Measurements from ENCODE around the gene SHOX. TPM values are rescaled to one million over a fixed set of nuclear protein-coding genes. Genes with fewer than 3 reads are reported as not detected.
"Not testable (repeated sequence)": the region's sequence is repeated elsewhere in the genome, so short reads cannot be mapped to it uniquely, and the experiment has no call there.

SHOX gene
- total RNA-seq, 1 donor from 2014 or later, result 3.1 TPM

DNA sequence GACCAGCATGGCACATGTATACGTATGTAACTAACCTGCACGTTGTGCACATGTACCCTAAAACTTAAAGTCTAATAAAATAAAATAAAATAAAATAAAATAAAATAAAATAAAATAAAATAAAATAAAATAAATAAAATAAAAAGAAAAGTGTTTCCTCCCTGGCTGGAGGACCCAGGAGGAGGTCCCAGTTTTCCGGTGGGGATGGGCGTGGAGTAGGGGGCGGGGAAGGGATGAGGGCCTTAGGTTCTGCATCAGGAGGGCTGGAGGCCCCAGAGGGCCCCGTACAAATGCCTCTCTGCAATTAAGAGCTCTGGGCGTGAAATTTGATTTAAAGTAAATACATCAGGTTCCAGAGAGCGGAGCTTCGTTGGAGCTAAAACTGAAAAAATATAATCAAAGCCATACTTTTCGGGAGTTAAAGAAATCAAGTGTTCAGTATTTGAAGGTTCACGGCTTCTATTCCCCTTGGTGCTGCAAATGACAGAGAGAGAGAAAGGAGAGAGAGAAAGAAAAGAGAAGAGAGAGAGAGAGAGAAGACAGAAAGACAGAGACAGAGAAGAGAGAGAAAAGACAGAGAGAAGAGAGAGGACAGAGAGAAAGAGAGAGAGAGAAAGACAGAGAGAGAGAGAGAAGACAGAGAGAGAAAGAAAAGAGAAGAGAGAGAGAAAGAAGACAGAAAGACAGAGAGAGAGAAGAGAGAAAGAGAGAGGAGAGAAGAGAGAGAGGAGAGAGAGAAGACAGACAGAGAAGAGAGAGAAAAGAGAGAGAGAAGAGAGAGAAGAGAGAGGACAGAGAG, 8.7 kb upstream of the SHOX start:
- Histone ChIP-seq H3K4me1 (ENCODE audit: control insufficient read depth in 3 of 3, insufficient read depth in 3 of 3, low read length in 3 of 3) (peaks cover 0 to 5% (median 0%) of the 10 kb centered on the region in 3 donors), H3K27me3 (ENCODE audit: control insufficient read depth in 3 of 3, insufficient read depth in 3 of 3, low read length in 3 of 3) (peaks cover 15 to 40% (median 17%) of the 10 kb centered on the region in 3 donors), H3K36me3 (ENCODE audit: control insufficient read depth in 3 of 3, insufficient read depth in 3 of 3, low read length in 3 of 3) (no peaks in the 10 kb centered on the region), H3K4me3 (ENCODE audit: low read length in 3 of 3) (no peak overlapping the region), H3K9me3 (ENCODE audit: control insufficient read depth in 3 of 3, low read length in 3 of 3) (no peaks in the 10 kb centered on the region), H3K9ac (ENCODE audit: low read depth in 1 of 3, low read length in 3 of 3) (no peak overlapping the region), H3K27ac (ENCODE audit: low read depth, low read length) (no peak overlapping the region)

DNA sequence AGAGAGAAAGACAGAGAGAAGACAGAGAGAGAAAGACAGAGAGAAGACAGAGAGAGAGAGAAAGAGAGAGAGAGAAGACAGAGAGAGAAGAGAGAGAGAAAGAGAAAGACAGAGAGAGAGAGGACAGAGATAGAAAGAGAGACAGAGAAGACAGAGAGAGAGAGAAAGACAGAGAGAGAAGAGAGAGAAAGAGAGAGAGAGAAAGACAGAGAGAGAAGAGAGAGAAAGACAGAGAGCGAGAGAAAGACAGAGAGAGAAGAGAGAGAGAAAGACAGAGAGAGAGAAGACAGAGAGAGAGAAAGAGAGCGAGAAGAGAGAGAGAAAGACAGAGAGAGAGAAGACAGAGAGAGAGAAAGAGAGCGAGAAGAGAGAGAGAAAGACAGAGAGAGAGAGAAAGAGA, 7.8 kb upstream of the SHOX start:
- H3K9me3 ChIP-seq (ENCODE audit: control insufficient read depth in 3 of 3, low read length in 3 of 3); H3K27ac ChIP-seq (ENCODE audit: low read depth, low read length); H3K36me3 ChIP-seq (ENCODE audit: control insufficient read depth in 3 of 3, insufficient read depth in 3 of 3, low read length in 3 of 3); H3K9ac ChIP-seq (ENCODE audit: low read depth in 1 of 3, low read length in 3 of 3); H3K4me1 ChIP-seq (ENCODE audit: control insufficient read depth in 3 of 3, insufficient read depth in 3 of 3, low read length in 3 of 3); H3K4me3 ChIP-seq (ENCODE audit: low read length in 3 of 3): not testable (repeated sequence)
- peaks cover 15 to 44% (median 20%) of the 10 kb centered on the region in 3 donors for H3K27me3 ChIP-seq (ENCODE audit: control insufficient read depth in 3 of 3, insufficient read depth in 3 of 3, low read length in 3 of 3)

DNA sequence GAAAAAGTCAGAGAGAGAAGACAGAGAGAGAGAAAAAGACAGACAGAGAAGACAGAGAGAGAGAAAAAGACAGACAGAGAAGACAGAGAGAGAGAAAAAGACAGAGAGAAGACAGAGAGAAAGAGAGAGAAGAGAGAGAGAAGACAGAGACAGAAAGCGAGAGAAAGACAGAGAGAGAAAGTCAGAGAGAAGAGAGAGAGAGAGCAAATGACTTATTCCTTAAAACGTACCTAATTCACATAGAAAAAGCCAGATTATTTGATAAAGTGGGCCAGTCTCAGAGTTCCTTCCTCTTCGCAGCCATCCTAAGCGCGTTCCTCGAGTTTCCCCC, 7.4 kb upstream of the SHOX start:
- Histone ChIP-seq H3K9ac (ENCODE audit: low read depth in 1 of 3, low read length in 3 of 3) (peak overlapping the region in 1 of 3 donors; percentile 60), H3K9me3 (ENCODE audit: control insufficient read depth in 3 of 3, low read length in 3 of 3) (no peaks in the 10 kb centered on the region), H3K4me3 (ENCODE audit: low read length in 3 of 3) (no peak overlapping the region), H3K4me1 (ENCODE audit: control insufficient read depth in 3 of 3, insufficient read depth in 3 of 3, low read length in 3 of 3) (peaks cover 0 to 5% (median 0%) of the 10 kb centered on the region in 3 donors), H3K36me3 (ENCODE audit: control insufficient read depth in 3 of 3, insufficient read depth in 3 of 3, low read length in 3 of 3) (no peaks in the 10 kb centered on the region), H3K27me3 (ENCODE audit: control insufficient read depth in 3 of 3, insufficient read depth in 3 of 3, low read length in 3 of 3) (peaks cover 11 to 45% (median 17%) of the 10 kb centered on the region in 3 donors), H3K27ac (ENCODE audit: low read depth, low read length) (no peak overlapping the region)

DNA sequence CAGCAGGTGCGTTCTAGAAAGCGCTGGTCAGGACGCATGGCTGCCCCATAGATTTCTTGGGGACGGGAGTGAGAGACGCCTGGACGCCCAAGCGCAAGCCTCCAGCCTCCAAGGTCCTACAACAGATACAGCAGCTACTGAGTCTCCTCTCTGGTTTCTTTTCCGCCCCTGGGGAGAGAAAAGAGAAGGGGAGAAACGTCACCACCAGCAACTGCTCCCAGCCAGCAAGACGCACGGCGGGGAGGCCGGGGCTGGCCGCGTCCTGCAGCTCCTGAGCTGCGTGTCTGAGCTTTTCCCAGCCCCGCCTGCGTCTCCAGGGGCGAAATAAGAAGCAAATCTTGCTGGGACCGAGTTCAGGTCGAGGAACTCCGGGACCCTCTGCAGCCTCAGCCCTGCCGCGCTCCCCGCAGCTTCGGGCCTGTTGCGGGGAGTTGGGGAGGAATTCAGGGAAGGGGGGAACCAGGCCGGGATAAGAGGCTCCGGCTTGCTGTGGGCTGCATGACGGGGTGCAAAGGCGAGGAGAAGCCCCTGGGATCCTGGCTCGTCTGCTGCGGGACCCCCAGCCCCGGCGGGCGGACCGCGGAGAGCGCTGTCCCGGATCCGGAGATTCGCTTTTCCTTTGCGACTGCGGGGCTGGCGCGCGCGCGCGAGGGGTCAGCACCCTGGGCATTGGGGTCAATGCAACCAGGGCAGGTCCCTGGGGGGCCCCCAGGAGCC, 6.8 kb upstream of the SHOX start:
- H3K27ac ChIP-seq (ENCODE audit: low read depth, low read length), result no peak overlapping the region
- H3K27me3 ChIP-seq (ENCODE audit: control insufficient read depth in 3 of 3, insufficient read depth in 3 of 3, low read length in 3 of 3), result peaks cover 8 to 42% (median 14%) of the 10 kb centered on the region in 3 donors

DNA sequence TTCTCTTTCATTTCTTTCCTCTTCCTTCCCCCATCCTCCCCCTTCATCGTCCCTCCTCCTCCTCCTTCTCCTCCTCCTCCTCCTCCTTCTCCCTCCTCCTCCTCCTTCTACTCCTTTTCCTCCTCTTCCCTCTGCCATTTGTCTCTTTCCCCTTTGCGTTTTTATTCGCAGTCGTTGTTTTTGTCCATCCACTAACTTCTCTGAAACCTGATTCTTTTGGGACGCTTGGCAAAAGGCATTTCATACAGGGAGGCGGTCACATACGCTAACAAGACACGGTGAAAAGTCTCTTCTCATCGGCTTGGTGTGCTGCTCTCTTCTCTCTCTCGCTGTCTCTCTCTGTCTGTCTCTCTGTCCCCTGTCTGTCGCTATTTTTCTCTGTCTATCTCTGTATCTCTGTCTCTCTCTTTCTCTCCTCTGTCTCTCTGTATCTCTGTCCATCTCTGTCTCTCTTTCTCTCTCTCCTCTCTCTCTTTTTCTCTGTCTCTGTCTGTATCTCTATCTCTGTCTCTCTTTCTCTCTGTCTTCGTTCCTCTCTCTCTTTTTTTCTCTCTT, 5.4 kb upstream of the SHOX start:
- no peak overlapping the region for H3K4me3 ChIP-seq (ENCODE audit: low read length in 3 of 3)
- no peak overlapping the region for H3K27ac ChIP-seq (ENCODE audit: low read depth, low read length)
- peaks cover 6 to 43% (median 21%) of the 10 kb centered on the region in 3 donors for H3K27me3 ChIP-seq (ENCODE audit: control insufficient read depth in 3 of 3, insufficient read depth in 3 of 3, low read length in 3 of 3)
- no peak overlapping the region for H3K9ac ChIP-seq (ENCODE audit: low read depth in 1 of 3, low read length in 3 of 3)
- peaks cover 0 to 5% (median 0%) of the 10 kb centered on the region in 3 donors for H3K4me1 ChIP-seq (ENCODE audit: control insufficient read depth in 3 of 3, insufficient read depth in 3 of 3, low read length in 3 of 3)
- H3K36me3 ChIP-seq (ENCODE audit: control insufficient read depth in 3 of 3, insufficient read depth in 3 of 3, low read length in 3 of 3), result no peaks in the 10 kb centered on the region
- H3K9me3 ChIP-seq (ENCODE audit: control insufficient read depth in 3 of 3, low read length in 3 of 3), result no peaks in the 10 kb centered on the region

More for the DNA sequence above, 6.8 kb upstream of the SHOX start:
- H3K9ac ChIP-seq (ENCODE audit: low read depth in 1 of 3, low read length in 3 of 3), result peak overlapping the region in 1 of 3 donors; percentile 60
- peak overlapping the region in 1 of 3 donors; percentile 41 for H3K4me3 ChIP-seq (ENCODE audit: low read length in 3 of 3)
- H3K4me1 ChIP-seq (ENCODE audit: control insufficient read depth in 3 of 3, insufficient read depth in 3 of 3, low read length in 3 of 3), result peaks cover 0 to 5% (median 0%) of the 10 kb centered on the region in 3 donors
- no peaks in the 10 kb centered on the region for H3K36me3 ChIP-seq (ENCODE audit: control insufficient read depth in 3 of 3, insufficient read depth in 3 of 3, low read length in 3 of 3)
- no peaks in the 10 kb centered on the region for H3K9me3 ChIP-seq (ENCODE audit: control insufficient read depth in 3 of 3, low read length in 3 of 3)

DNA sequence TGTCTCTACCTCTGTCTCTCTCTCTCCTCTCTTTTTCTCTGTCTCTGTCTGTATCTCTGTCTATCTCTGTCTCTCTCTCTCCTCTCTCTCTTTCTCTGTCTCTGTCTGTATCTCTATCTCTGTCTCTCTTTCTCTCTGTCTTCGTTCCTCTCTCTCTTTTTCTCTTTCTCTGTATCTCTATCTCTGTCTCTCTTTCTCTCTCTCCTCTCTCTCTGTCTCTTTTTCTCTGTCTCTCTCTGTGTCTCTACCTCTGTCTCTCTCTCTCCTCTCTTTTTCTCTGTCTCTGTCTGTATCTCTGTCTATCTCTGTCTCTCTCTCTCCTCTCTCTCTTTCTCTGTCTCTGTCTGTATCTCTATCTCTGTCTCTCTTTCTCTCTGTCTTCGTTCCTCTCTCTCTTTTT, 4.5 kb upstream of the SHOX start:
- not testable (repeated sequence) for H3K9me3 ChIP-seq (ENCODE audit: control insufficient read depth in 3 of 3, low read length in 3 of 3); H3K9ac ChIP-seq (ENCODE audit: low read depth in 1 of 3, low read length in 3 of 3); H3K27ac ChIP-seq (ENCODE audit: low read depth, low read length); H3K36me3 ChIP-seq (ENCODE audit: control insufficient read depth in 3 of 3, insufficient read depth in 3 of 3, low read length in 3 of 3); H3K4me3 ChIP-seq (ENCODE audit: low read length in 3 of 3); H3K4me1 ChIP-seq (ENCODE audit: control insufficient read depth in 3 of 3, insufficient read depth in 3 of 3, low read length in 3 of 3)
- H3K27me3 ChIP-seq (ENCODE audit: control insufficient read depth in 3 of 3, insufficient read depth in 3 of 3, low read length in 3 of 3), result peaks cover 4 to 46% (median 29%) of the 10 kb centered on the region in 3 donors

DNA sequence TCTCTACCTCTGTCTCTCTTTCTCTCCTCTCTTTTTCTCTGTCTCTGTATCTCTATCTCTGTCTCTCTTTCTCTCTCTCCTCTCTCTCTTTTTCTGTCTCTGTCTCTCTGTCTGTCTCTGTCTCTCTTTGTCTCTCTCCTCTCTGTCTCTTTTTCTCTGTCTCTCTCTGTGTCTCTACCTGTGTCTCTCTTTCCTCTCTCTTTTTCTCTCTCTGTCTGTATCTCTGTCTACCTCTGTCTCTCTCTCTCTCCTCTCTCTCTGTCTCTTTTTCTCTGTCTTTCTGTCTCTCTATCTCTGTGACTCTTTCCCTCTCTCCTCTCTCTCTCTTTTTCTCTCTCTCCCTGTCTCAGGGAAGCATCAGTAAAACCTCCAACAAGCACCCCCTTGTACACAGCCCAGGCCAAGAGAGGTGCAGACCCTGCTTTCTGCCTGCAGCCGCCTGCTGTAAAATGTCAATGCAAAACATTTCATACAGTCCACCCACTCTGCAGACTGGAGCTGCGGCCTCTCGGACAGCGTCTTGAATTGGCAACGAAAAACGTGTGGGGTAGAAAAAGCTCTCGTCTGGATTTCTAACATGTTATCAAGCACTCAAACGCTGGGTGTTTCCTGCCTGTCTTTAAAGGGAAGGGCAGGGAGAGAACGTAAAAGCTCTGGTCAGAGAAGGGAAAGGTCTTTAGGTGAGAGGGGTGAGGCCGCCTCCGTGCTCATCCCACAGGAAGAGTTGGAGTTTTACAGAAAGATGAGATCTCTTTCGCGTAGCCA, 3.7 kb upstream of the SHOX start:
- Histone ChIP-seq H3K4me1 (ENCODE audit: control insufficient read depth in 3 of 3, insufficient read depth in 3 of 3, low read length in 3 of 3) (peaks cover 0 to 5% (median 0%) of the 10 kb centered on the region in 3 donors), H3K9me3 (ENCODE audit: control insufficient read depth in 3 of 3, low read length in 3 of 3) (no peaks in the 10 kb centered on the region), H3K9ac (ENCODE audit: low read depth in 1 of 3, low read length in 3 of 3) (no peak overlapping the region), H3K27ac (ENCODE audit: low read depth, low read length) (no peak overlapping the region), H3K4me3 (ENCODE audit: low read length in 3 of 3) (no peak overlapping the region), H3K27me3 (ENCODE audit: control insufficient read depth in 3 of 3, insufficient read depth in 3 of 3, low read length in 3 of 3) (peaks cover 7 to 46% (median 32%) of the 10 kb centered on the region in 3 donors), H3K36me3 (ENCODE audit: control insufficient read depth in 3 of 3, insufficient read depth in 3 of 3, low read length in 3 of 3) (no peaks in the 10 kb centered on the region)

DNA sequence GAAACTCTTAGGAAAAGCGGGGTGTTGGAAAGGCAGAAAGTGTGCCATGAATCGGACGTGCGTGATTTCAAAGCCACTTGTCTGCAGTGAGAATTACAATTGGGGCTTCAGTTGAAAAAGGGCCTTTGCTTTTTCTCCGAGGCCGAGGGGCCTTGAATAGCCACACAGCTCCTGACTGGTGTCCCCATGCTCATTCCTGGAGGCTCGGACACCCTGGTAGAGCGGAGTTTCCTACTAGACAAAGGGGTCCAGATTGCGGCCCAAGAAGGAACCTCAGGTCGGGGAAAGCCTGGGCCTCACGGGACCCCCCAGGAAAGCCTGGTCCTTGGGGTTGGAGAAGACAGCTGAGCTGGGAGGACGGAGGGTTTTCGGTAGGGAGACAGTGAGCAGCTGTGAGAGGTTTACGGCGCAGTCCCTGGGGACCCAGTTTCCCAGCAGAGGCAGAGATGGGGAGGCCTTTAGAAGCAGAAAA, 3.0 kb upstream of the SHOX start:
- H3K27me3 ChIP-seq (ENCODE audit: control insufficient read depth in 3 of 3, insufficient read depth in 3 of 3, low read length in 3 of 3), result peaks cover 13 to 52% (median 37%) of the 10 kb centered on the region in 3 donors
- H3K9ac ChIP-seq (ENCODE audit: low read depth in 1 of 3, low read length in 3 of 3), result peak overlapping the region in 1 of 3 donors; percentile 40

DNA sequence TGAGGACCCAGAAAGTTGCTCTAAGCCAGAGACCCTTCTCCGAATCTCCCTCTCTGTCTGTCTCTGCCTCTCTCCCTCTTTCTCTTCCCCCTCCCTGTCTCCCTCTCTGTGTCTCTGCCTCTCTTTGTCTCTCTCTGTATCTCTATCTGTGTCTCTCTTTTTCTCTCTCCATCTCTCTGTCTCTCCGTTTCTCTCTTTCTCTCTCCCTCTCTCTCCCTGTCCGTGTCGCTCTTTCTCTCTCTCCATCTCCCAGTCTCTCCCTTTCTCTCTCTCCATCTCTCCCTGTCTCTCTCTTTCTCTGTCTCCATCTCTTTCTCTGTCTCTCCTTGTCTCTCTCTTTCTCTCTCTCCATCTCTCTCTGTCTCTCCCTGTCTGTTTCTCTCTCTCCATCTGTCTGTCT, 2.6 kb upstream of the SHOX start:
- Histone ChIP-seq H3K36me3 (ENCODE audit: control insufficient read depth in 3 of 3, insufficient read depth in 3 of 3, low read length in 3 of 3) (no peaks in the 10 kb centered on the region), H3K4me3 (ENCODE audit: low read length in 3 of 3) (no peak overlapping the region), H3K27me3 (ENCODE audit: control insufficient read depth in 3 of 3, insufficient read depth in 3 of 3, low read length in 3 of 3) (peaks cover 17 to 54% (median 42%) of the 10 kb centered on the region in 3 donors), H3K9ac (ENCODE audit: low read depth in 1 of 3, low read length in 3 of 3) (peak overlapping the region in 1 of 3 donors; percentile 40), H3K4me1 (ENCODE audit: control insufficient read depth in 3 of 3, insufficient read depth in 3 of 3, low read length in 3 of 3) (peaks cover 0 to 5% (median 0%) of the 10 kb centered on the region in 3 donors), H3K9me3 (ENCODE audit: control insufficient read depth in 3 of 3, low read length in 3 of 3) (no peaks in the 10 kb centered on the region), H3K27ac (ENCODE audit: low read depth, low read length) (no peak overlapping the region)

More for the DNA sequence above, 3.0 kb upstream of the SHOX start:
- Histone ChIP-seq H3K9me3 (ENCODE audit: control insufficient read depth in 3 of 3, low read length in 3 of 3) (no peaks in the 10 kb centered on the region), H3K4me3 (ENCODE audit: low read length in 3 of 3) (peak overlapping the region in 1 of 3 donors; percentile 13), H3K27ac (ENCODE audit: low read depth, low read length) (no peak overlapping the region), H3K36me3 (ENCODE audit: control insufficient read depth in 3 of 3, insufficient read depth in 3 of 3, low read length in 3 of 3) (no peaks in the 10 kb centered on the region), H3K4me1 (ENCODE audit: control insufficient read depth in 3 of 3, insufficient read depth in 3 of 3, low read length in 3 of 3) (peaks cover 0 to 5% (median 0%) of the 10 kb centered on the region in 3 donors)

Data from skeletal muscle tissue (tissue), 4 donors.